ENCODE results near the gene HSPH1. TPM values are rescaled to one million over a fixed set of nuclear protein-coding genes. Genes with fewer than 3 reads are reported as not detected.

HSPH1 gene
- total RNA-seq, 2 donors from 2014 or later = 57.3 to 162 TPM

GRCh38 chr13:31204592-31204991 is 42.9 kb upstream of the HSPH1 start:
- no peaks in the 10 kb centered on the region for H3K27me3 ChIP-seq
- no peak overlapping the region for H3K27ac ChIP-seq
- no peak overlapping the region for H3K4me3 ChIP-seq
- no peak for DNase-seq
- intact Hi-C loops (cut with DNase I) = no loop called here
- H3K9me3 ChIP-seq = no peaks in the 10 kb centered on the region
- H3K4me1 ChIP-seq = no peaks in the 10 kb centered on the region
- H3K9ac ChIP-seq (ENCODE audit: low read depth in 2 of 2, low read length in 2 of 2) = no peak overlapping the region
- TF ChIP-seq CTCF (IDR thresholded peaks at IDR 0.05) = no peak
- no peaks in the 10 kb centered on the region for H3K36me3 ChIP-seq

GRCh38 chr13:31201341-31202031 is 39.8 kb upstream of the HSPH1 start:
- Histone ChIP-seq H3K27me3 (no peaks in the 10 kb centered on the region), H3K27ac (no peak overlapping the region), H3K9ac (ENCODE audit: low read depth in 2 of 2, low read length in 2 of 2) (peak overlapping the region in 1 of 2 donors; percentile 76), H3K9me3 (no peaks in the 10 kb centered on the region), H3K4me3 (peak overlapping the region; percentile 71), H3K36me3 (no peaks in the 10 kb centered on the region), H3K4me1 (no peaks in the 10 kb centered on the region)
- intact Hi-C loops (cut with DNase I) = no loop called here
- DNase-seq = no peak
- TF ChIP-seq CTCF (IDR thresholded peaks at IDR 0.05) = no peak

- intact Hi-C loops (cut with DNase I) = no loop called here
- Histone ChIP-seq H3K27me3 (no peaks in the 10 kb centered on the region), H3K9me3 (no peaks in the 10 kb centered on the region), H3K36me3 (no peaks in the 10 kb centered on the region), H3K9ac (ENCODE audit: low read depth in 2 of 2, low read length in 2 of 2) (peak overlapping the region; percentile 76 to 94), H3K27ac (peak overlapping the region; percentile 98), H3K4me1 (no peaks in the 10 kb centered on the region), H3K4me3 (peak overlapping the region; percentile 71)
- no peak for TF ChIP-seq CTCF (IDR thresholded peaks at IDR 0.05)
- DNase-seq = peak; percentile 54
Measured at GRCh38 chr13:31200637-31200971, 38.9 kb upstream of the HSPH1 start.

GRCh38 chr13:31199849-31200636 is 38.3 kb upstream of the HSPH1 start, which contains the start of gene B3GLCT:
B3GLCT (plus strand) TSS chr13:31199975; CDS start chr13:31200085, 110 bp downstream.
- Histone ChIP-seq H3K27me3 (no peaks in the 10 kb centered on the region), H3K27ac (peak within 1 kb of the TSS; percentile 98), H3K9ac (ENCODE audit: low read depth in 2 of 2, low read length in 2 of 2) (peak within 1 kb of the TSS; percentile 76 to 94), H3K36me3 (no peaks in the 10 kb centered on the region), H3K9me3 (no peaks in the 10 kb centered on the region), H3K4me1 (no peaks in the 10 kb centered on the region), H3K4me3 (peak within 1 kb of the TSS; percentile 71)
- peak; percentile 62 for TF ChIP-seq CTCF (IDR thresholded peaks at IDR 0.05)
- peak; percentile 81 for DNase-seq
- intact Hi-C loops (cut with DNase I) = loop anchor here (2.0 kb wide), 1 partner anchor 37 kb away; no protein-coding TSS in a partner anchor

GRCh38 chr13:31199527-31199848 is 37.8 kb upstream of the HSPH1 start:
- intact Hi-C loops (cut with DNase I) = loop anchor here (2.0 kb wide), 1 partner anchor 37 kb away; no protein-coding TSS in a partner anchor
- H3K36me3 ChIP-seq = no peaks in the 10 kb centered on the region
- H3K4me3 ChIP-seq = peak overlapping the region; percentile 71
- DNase-seq = no peak
- no peak for TF ChIP-seq CTCF (IDR thresholded peaks at IDR 0.05)
- H3K4me1 ChIP-seq = no peaks in the 10 kb centered on the region
- peak overlapping the region; percentile 34 to 94 for H3K9ac ChIP-seq (ENCODE audit: low read depth in 2 of 2, low read length in 2 of 2)
- peak overlapping the region; percentile 98 for H3K27ac ChIP-seq
- no peaks in the 10 kb centered on the region for H3K9me3 ChIP-seq
- no peaks in the 10 kb centered on the region for H3K27me3 ChIP-seq

All from colonic mucosa (tissue), 4 donors.